Liver (tissue), 9 donors: ENCODE data around the gene SCN1B. TPM values are rescaled to one million over a fixed set of nuclear protein-coding genes. Genes with fewer than 3 reads are reported as not detected.
A peak's percentile ranks its signal among the peaks of the same experiment; 100 is the strongest.

Experiments used
- DNase-seq: peaks from one replicate; pipeline ENCODE4 v3.0.0-alpha.2; 2017; ENCODE audit warnings: low spot score
- H3K27ac ChIP-seq, 2 donors: one replicate each; pipeline ENCODE4 v1.7.0; 2013; ENCODE audit warnings: inconsistent platforms in 2 of 2, low read length in 2 of 2, control low read depth in 1 of 2, low read depth in 1 of 2, mild to moderate bottlenecking in 1 of 2
- H3K27me3 ChIP-seq, 4 donors: one replicate each; pipeline versions ENCODE4 v1.6.1 to v1.7.0; 2013; ENCODE audit warnings: low read length in 3 of 4, inconsistent platforms in 1 of 4, mild to moderate bottlenecking in 1 of 4, moderate library complexity in 1 of 4; ENCODE audit not compliant: control insufficient read depth in 4 of 4, insufficient read depth in 4 of 4
- H3K36me3 ChIP-seq, 4 donors: one replicate each; pipeline versions ENCODE4 v1.6.1 to v1.7.0; 2013; ENCODE audit warnings: low read length in 3 of 4, mild to moderate bottlenecking in 3 of 4, low read depth in 1 of 4, moderate library complexity in 1 of 4; ENCODE audit not compliant: control insufficient read depth in 4 of 4, insufficient read depth in 3 of 4
- H3K4me1 ChIP-seq, 4 donors: one replicate each; pipeline versions ENCODE4 v1.6.1 to v1.7.0; 2013; ENCODE audit warnings: low read length in 3 of 4, mild to moderate bottlenecking in 3 of 4, moderate library complexity in 1 of 4; ENCODE audit not compliant: control insufficient read depth in 4 of 4, insufficient read depth in 4 of 4
- H3K4me3 ChIP-seq, 3 donors: one replicate each; pipeline versions ENCODE4 v1.6.1 to v1.7.0; 2013; ENCODE audit warnings: low read length in 3 of 3, control low read depth in 1 of 3, low read depth in 1 of 3, mild to moderate bottlenecking in 1 of 3
- H3K9ac ChIP-seq, 2 donors: one replicate each; pipeline ENCODE4 v1.7.0; 2013; ENCODE audit warnings: low read length in 2 of 2, mild to moderate bottlenecking in 2 of 2, moderate library complexity in 2 of 2, control low read depth in 1 of 2, low read depth in 1 of 2
- H3K9me3 ChIP-seq, 4 donors: one replicate each; pipeline versions ENCODE4 v1.6.1 to v1.7.0; 2013; ENCODE audit warnings: low read length in 3 of 4; ENCODE audit not compliant: control insufficient read depth in 4 of 4
- EGR1 ChIP-seq, 2 donors: IDR thresholded peaks; 2 replicates each; pipeline ENCODE4 v1.6.1; 2016 to 2018; ENCODE audit warnings: antibody characterized with exemption in 2 of 2, low read depth in 2 of 2
- FOXA1 ChIP-seq: IDR thresholded peaks from 2 replicates; pipeline ENCODE4 v1.6.1; 2016; ENCODE audit warnings: antibody characterized with exemption
- FOXA2 ChIP-seq: IDR thresholded peaks from 2 replicates; pipeline ENCODE4 v1.6.1; 2016; ENCODE audit warnings: antibody characterized with exemption
- GABPA ChIP-seq, 2 donors: IDR thresholded peaks in 1 of 2; conservative IDR thresholded peaks in 1 of 2; 2 replicates each; pipeline ENCODE4 v1.6.1; 2016; ENCODE audit warnings: antibody characterized with exemption in 2 of 2, mild to moderate bottlenecking in 1 of 2, moderate library complexity in 1 of 2
- HNF4A ChIP-seq, 2 donors: conservative IDR thresholded peaks; 2 replicates each; pipeline ENCODE4 v1.6.1; 2016; ENCODE audit warnings: antibody characterized with exemption in 2 of 2, mild to moderate bottlenecking in 2 of 2
- HNF4G ChIP-seq: IDR thresholded peaks from 2 replicates; pipeline ENCODE4 v1.6.1; 2016; ENCODE audit warnings: antibody characterized with exemption
- JUND ChIP-seq, 2 donors: IDR thresholded peaks; 2 replicates each; pipeline ENCODE4 v1.6.1; 2016; ENCODE audit warnings: antibody characterized with exemption in 2 of 2
- NR2F2 ChIP-seq: IDR thresholded peaks from 2 replicates; pipeline ENCODE4 v1.6.1; 2016; ENCODE audit warnings: antibody characterized with exemption
- RAD21 ChIP-seq, 2 donors: IDR thresholded peaks; 2 replicates each; pipeline ENCODE4 v1.6.1; 2016; ENCODE audit warnings: antibody characterized with exemption in 2 of 2, mild to moderate bottlenecking in 2 of 2
- RXRA ChIP-seq, 2 donors: IDR thresholded peaks; 2 replicates each; pipeline ENCODE4 v1.6.1; 2017 to 2018; ENCODE audit warnings: antibody characterized with exemption in 2 of 2, mild to moderate bottlenecking in 1 of 2
- SP1 ChIP-seq: IDR thresholded peaks from 2 replicates; pipeline ENCODE4 v1.6.1; 2018; ENCODE audit warnings: antibody characterized with exemption, mild to moderate bottlenecking
- TAF1 ChIP-seq: conservative IDR thresholded peaks from 2 replicates; pipeline ENCODE4 v1.6.1; 2016; ENCODE audit warnings: antibody characterized with exemption, mild to moderate bottlenecking
- YY1 ChIP-seq: IDR thresholded peaks from 2 replicates; pipeline ENCODE4 v1.6.1; 2016; ENCODE audit warnings: antibody characterized with exemption, mild to moderate bottlenecking
- WGBS: extraction: QIAGEN DNeasy Blood & Tissue Kit; methylation state at CpG from one replicate; pipeline ENCODE4 v1.1.7; 2013; 5-methylcytosine and 5-hydroxymethylcytosine counted together
- polyA plus RNA-seq, 2 donors: library from polyadenylated mRNA; stranded (reverse) in 1 of 2; unstranded in 1 of 2; fragments of 200-250 nt in 1 of 2; fragments of >200 nt in 1 of 2; fragmentation: Nextera tagmentation in 1 of 2; extraction: Ambion mirVana in 1 of 2; gene quantifications; one replicate each; pipeline versions ENCODE4 v1.2.1 to v1.2.3, GENCODE V29; 2013 to 2015
- total RNA-seq, 2 donors: library from RNA; depleted of rRNA; stranded (reverse); fragments of >200 nt; gene quantifications; one replicate each; pipeline ENCODE4 v1.2.3, GENCODE V29; 2014
- TF ChIP-seq, protein P1 (sequence below): IDR thresholded peaks from 2 replicates; pipeline ENCODE4 v1.6.1; 2016; ENCODE audit warnings: antibody characterized with exemption
- TF ChIP-seq, protein P2 (sequence below): IDR thresholded peaks from 2 replicates; pipeline ENCODE4 v1.6.1; 2016; ENCODE audit warnings: antibody characterized with exemption
- TF ChIP-seq, protein P3 (sequence below): fragments of 150-350 bp; IDR thresholded peaks from 2 replicates; pipeline ENCODE4 v1.5.1; 2017; ENCODE audit warnings: improper control_type of control experiment, low read depth, low read length; ENCODE audit not compliant: missing input control
- TF ChIP-seq, protein P4 (sequence below): IDR thresholded peaks from 2 replicates; pipeline ENCODE4 v1.6.1; 2016; ENCODE audit warnings: antibody characterized with exemption
- TF ChIP-seq, protein P5 (sequence below): IDR thresholded peaks from 2 replicates; pipeline ENCODE4 v1.6.1; 2016; ENCODE audit warnings: antibody characterized with exemption, mild to moderate bottlenecking
- donor health status: healthy.
- donor health status: healthy.
- donor health status: healthy.
- donor health status: healthy.
- donor health status: healthy.

SCN1B gene
- total and polyA plus RNA-seq, 4 donors = 1.6 to 5.8 (median 3.4) TPM

DNA sequence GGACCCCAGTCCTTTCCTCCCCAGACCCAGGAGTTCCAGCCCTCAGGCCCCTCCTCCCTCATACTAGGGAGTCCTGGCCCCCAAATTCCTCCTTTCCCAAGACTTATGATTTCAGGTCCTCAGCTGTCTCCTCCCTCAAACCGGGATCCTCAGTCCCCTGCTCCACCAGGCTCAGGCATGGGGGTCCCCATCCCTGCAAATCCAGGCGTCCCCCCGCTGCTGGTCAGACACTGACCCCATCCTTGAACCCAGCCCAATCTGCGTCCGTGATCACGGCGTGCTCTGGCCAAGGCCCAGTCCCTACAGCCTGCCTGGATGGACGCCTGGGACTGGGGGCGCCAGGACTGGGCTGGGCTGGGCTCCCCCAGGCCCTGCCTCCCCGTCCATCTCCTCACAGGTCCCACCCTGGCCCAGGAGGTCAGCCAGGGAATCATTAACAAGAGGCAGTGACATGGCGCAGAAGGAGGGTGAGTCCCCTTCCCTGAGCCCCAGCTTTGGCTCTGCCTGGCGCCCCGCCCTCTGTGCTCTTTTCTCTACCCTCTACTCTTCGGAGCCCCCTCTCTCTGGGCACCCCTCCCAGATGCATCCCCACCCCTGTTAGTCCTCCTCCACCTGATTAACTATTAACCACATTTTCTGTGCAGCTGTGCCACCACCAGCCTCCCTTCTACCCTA, 11.9 kb downstream of the SCN1B start:
- peak overlapping the region; percentile 94 for H3K9ac ChIP-seq
- 23% methylated on average over 14 of the region's 14 CpGs for WGBS
- H3K27me3 ChIP-seq = no peaks in the 10 kb centered on the region
- H3K4me3 ChIP-seq = peak overlapping the region; percentile 76 to 93 (median 78)
- TF ChIP-seq EGR1 (IDR thresholded peaks at IDR 0.05; ENCODE audit: low read depth in 2 of 2) (peak in 1 of 2 donors; percentile 52), FOXA1 (peak; percentile 29), TAF1 (peak; percentile 52), SP1 (peak; percentile 81), HNF4A (conservative IDR thresholded peaks at IDR 0.05) (peak; percentile 32 to 75), GABPA (IDR thresholded peaks at IDR 0.05 in 1 of 2, conservative IDR thresholded peaks at IDR 0.05 in 1 of 2) (peak in 1 of 2 donors; percentile 46), HNF4G (peak; percentile 24), RAD21 (IDR thresholded peaks at IDR 0.05) (peak in 1 of 2 donors; percentile 20), JUND (IDR thresholded peaks at IDR 0.05) (no peak), YY1 (peak; percentile 82), FOXA2 (no peak), RXRA (IDR thresholded peaks at IDR 0.05) (peak; percentile 86 to 92), NR2F2 (no peak)
- TF ChIP-seq, protein P1, sequence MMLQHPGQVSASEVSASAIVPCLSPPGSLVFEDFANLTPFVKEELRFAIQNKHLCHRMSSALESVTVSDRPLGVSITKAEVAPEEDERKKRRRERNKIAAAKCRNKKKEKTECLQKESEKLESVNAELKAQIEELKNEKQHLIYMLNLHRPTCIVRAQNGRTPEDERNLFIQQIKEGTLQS = no peak
- TF ChIP-seq, protein P2, sequence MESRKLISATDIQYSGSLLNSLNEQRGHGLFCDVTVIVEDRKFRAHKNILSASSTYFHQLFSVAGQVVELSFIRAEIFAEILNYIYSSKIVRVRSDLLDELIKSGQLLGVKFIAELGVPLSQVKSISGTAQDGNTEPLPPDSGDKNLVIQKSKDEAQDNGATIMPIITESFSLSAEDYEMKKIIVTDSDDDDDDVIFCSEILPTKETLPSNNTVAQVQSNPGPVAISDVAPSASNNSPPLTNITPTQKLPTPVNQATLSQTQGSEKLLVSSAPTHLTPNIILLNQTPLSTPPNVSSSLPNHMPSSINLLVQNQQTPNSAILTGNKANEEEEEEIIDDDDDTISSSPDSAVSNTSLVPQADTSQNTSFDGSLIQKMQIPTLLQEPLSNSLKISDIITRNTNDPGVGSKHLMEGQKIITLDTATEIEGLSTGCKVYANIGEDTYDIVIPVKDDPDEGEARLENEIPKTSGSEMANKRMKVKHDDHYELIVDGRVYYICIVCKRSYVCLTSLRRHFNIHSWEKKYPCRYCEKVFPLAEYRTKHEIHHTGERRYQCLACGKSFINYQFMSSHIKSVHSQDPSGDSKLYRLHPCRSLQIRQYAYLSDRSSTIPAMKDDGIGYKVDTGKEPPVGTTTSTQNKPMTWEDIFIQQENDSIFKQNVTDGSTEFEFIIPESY = peak; percentile 84
- TF ChIP-seq, protein P3, sequence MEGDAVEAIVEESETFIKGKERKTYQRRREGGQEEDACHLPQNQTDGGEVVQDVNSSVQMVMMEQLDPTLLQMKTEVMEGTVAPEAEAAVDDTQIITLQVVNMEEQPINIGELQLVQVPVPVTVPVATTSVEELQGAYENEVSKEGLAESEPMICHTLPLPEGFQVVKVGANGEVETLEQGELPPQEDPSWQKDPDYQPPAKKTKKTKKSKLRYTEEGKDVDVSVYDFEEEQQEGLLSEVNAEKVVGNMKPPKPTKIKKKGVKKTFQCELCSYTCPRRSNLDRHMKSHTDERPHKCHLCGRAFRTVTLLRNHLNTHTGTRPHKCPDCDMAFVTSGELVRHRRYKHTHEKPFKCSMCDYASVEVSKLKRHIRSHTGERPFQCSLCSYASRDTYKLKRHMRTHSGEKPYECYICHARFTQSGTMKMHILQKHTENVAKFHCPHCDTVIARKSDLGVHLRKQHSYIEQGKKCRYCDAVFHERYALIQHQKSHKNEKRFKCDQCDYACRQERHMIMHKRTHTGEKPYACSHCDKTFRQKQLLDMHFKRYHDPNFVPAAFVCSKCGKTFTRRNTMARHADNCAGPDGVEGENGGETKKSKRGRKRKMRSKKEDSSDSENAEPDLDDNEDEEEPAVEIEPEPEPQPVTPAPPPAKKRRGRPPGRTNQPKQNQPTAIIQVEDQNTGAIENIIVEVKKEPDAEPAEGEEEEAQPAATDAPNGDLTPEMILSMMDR = no peak
- TF ChIP-seq, protein P4, sequence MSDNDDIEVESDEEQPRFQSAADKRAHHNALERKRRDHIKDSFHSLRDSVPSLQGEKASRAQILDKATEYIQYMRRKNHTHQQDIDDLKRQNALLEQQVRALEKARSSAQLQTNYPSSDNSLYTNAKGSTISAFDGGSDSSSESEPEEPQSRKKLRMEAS = peak; percentile 38
- TF ChIP-seq, protein P5, sequence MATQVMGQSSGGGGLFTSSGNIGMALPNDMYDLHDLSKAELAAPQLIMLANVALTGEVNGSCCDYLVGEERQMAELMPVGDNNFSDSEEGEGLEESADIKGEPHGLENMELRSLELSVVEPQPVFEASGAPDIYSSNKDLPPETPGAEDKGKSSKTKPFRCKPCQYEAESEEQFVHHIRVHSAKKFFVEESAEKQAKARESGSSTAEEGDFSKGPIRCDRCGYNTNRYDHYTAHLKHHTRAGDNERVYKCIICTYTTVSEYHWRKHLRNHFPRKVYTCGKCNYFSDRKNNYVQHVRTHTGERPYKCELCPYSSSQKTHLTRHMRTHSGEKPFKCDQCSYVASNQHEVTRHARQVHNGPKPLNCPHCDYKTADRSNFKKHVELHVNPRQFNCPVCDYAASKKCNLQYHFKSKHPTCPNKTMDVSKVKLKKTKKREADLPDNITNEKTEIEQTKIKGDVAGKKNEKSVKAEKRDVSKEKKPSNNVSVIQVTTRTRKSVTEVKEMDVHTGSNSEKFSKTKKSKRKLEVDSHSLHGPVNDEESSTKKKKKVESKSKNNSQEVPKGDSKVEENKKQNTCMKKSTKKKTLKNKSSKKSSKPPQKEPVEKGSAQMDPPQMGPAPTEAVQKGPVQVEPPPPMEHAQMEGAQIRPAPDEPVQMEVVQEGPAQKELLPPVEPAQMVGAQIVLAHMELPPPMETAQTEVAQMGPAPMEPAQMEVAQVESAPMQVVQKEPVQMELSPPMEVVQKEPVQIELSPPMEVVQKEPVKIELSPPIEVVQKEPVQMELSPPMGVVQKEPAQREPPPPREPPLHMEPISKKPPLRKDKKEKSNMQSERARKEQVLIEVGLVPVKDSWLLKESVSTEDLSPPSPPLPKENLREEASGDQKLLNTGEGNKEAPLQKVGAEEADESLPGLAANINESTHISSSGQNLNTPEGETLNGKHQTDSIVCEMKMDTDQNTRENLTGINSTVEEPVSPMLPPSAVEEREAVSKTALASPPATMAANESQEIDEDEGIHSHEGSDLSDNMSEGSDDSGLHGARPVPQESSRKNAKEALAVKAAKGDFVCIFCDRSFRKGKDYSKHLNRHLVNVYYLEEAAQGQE = peak; percentile 61
- H3K4me1 ChIP-seq = peaks cover 26 to 82% (median 41%) of the 10 kb centered on the region in 4 donors
- H3K36me3 ChIP-seq = peaks cover 0 to 2% (median 0%) of the 10 kb centered on the region in 4 donors
- peak; percentile 71 for DNase-seq
- H3K27ac ChIP-seq = peak overlapping the region; percentile 93 to 98
- no peaks in the 10 kb centered on the region for H3K9me3 ChIP-seq
